Measurements from ENCODE around the gene RIMS3. TPM values are rescaled to one million over a fixed set of nuclear protein-coding genes. Genes with fewer than 3 reads are reported as not detected.

Gene RIMS3
- total RNA-seq (10 to 100 TPM in 1 of 7 donors, 1 to 10 TPM in 6; 1.3 to 12.6 (median 6.2) TPM), polyA plus RNA-seq (1 to 10 TPM; 1.4 to 4.4 TPM)
- long read RNA-seq, donor 1, partial matches to known transcripts = 0 of 7 reads
- long read RNA-seq, donor 1, other reads (novel, unspliced or antisense) = 7 of 7 reads
- long read RNA-seq, donor 2, full-length matches to known transcripts = 1 of 1 reads
- long read RNA-seq, donor 2, partial matches to known transcripts = 0 of 1 reads
- long read RNA-seq, donor 2, other reads (novel, unspliced or antisense) = 0 of 1 reads
- long read RNA-seq, donor 3, partial matches to known transcripts = 0 of 4 reads
- long read RNA-seq, donor 3, other reads (novel, unspliced or antisense) = 4 of 4 reads

- TF ChIP-seq, protein P1, sequence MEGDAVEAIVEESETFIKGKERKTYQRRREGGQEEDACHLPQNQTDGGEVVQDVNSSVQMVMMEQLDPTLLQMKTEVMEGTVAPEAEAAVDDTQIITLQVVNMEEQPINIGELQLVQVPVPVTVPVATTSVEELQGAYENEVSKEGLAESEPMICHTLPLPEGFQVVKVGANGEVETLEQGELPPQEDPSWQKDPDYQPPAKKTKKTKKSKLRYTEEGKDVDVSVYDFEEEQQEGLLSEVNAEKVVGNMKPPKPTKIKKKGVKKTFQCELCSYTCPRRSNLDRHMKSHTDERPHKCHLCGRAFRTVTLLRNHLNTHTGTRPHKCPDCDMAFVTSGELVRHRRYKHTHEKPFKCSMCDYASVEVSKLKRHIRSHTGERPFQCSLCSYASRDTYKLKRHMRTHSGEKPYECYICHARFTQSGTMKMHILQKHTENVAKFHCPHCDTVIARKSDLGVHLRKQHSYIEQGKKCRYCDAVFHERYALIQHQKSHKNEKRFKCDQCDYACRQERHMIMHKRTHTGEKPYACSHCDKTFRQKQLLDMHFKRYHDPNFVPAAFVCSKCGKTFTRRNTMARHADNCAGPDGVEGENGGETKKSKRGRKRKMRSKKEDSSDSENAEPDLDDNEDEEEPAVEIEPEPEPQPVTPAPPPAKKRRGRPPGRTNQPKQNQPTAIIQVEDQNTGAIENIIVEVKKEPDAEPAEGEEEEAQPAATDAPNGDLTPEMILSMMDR (IDR thresholded peaks at IDR 0.05) = no peak
- TF ChIP-seq POLR2A (IDR thresholded peaks at IDR 0.05) (no peak), EP300 (IDR thresholded peaks at IDR 0.05) (no peak)
- 0 to 1% (median 1%) methylated on average over 57 to 59 of the region's 59 CpGs for WGBS, 3 donors
These were observed at the start of gene RIMS3 for GRCh38 chr1:40665335-40666171. RIMS3 (minus strand) TSS chr1:40665682; CDS start chr1:40641925, 23,757 bp downstream.

GRCh38 chr1:40712997-40713396 is 47.5 kb upstream of the RIMS3 start:
- no peak for DNase-seq
- intact Hi-C loops (cut with DNase I) = no loop called here

More at GRCh38 chr1:40665335-40666171, at the start of gene RIMS3:
- H3K27ac ChIP-seq = no peak within 1 kb of the TSS
- DNase-seq = peak; percentile 77 to 91 (median 86)
- peaks cover 2% of the 10 kb centered on the region for H3K4me1 ChIP-seq (ENCODE audit: insufficient read depth)
- H3K4me3 ChIP-seq = peak within 1 kb of the TSS; percentile 52
- H3K9me3 ChIP-seq = no peaks in the 10 kb centered on the region
- H3K36me3 ChIP-seq = no peaks in the 10 kb centered on the region
- intact Hi-C loops (cut with DNase I) = no loop called here
- no peaks in the 10 kb centered on the region for H3K27me3 ChIP-seq

GRCh38 chr1:40712405-40712944 is 47.0 kb upstream of the RIMS3 start:
- 72 to 79% (median 76%) methylated on average over 5 of the region's 5 CpGs for WGBS, 3 donors
- Histone ChIP-seq H3K4me1 (ENCODE audit: insufficient read depth) (peaks cover 9% of the 10 kb centered on the region), H3K4me3 (no peak overlapping the region), H3K27ac (peak overlapping the region in 1 of 2 donors; percentile 17), H3K36me3 (no peaks in the 10 kb centered on the region), H3K9me3 (no peaks in the 10 kb centered on the region), H3K27me3 (no peaks in the 10 kb centered on the region)
- TF ChIP-seq, protein P1 (IDR thresholded peaks at IDR 0.05) = no peak
- no peak for TF ChIP-seq POLR2A (IDR thresholded peaks at IDR 0.05)
- TF ChIP-seq EP300 (IDR thresholded peaks at IDR 0.05) = no peak
- no peak for DNase-seq
- intact Hi-C loops (cut with DNase I) = no loop called here

More at GRCh38 chr1:40712997-40713396, 47.5 kb upstream of the RIMS3 start:
- no peaks in the 10 kb centered on the region for H3K9me3 ChIP-seq
- no peaks in the 10 kb centered on the region for H3K27me3 ChIP-seq
- no peak for TF ChIP-seq EP300 (IDR thresholded peaks at IDR 0.05)
- TF ChIP-seq, protein P1 (IDR thresholded peaks at IDR 0.05) = no peak
- no peak for TF ChIP-seq POLR2A (IDR thresholded peaks at IDR 0.05)
- peaks cover 9% of the 10 kb centered on the region for H3K4me1 ChIP-seq (ENCODE audit: insufficient read depth)
- no peaks in the 10 kb centered on the region for H3K36me3 ChIP-seq
- no peak overlapping the region for H3K4me3 ChIP-seq
- peak overlapping the region in 1 of 2 donors; percentile 17 for H3K27ac ChIP-seq

Measured in ovary (tissue), 10 donors.